PC-9 (cell line): ENCODE measurements around the gene DNAJC12. TPM values are rescaled to one million over a fixed set of nuclear protein-coding genes. Genes with fewer than 3 reads are reported as not detected.

ENCODE experiments used
- BruUV-seq: library from RNA; stranded (reverse); fragments of 400-500 nt; replicated peaks from 2 replicates; lab custom pipeline; 2021; lab: Mats Ljungman, UMichigan
- CTCF ChIA-PET: fragments of 300-600 bp; sonication (Branson Sonifier 250); formaldehyde crosslinking; loops from one replicate; lab custom pipeline; 2022; ENCODE audit warnings: antibody characterized with exemption; lab: Charles Lee
- POLR2A ChIA-PET: fragments of 300-600 bp; sonication (Branson Sonifier 250); formaldehyde crosslinking; loops from one replicate; lab custom pipeline; 2022; ENCODE audit warnings: antibody characterized with exemption; ENCODE audit not compliant: unreplicated experiment; lab: Charles Lee
- DNase-seq, 2 experiments: peaks; one replicate each; pipeline versions ENCODE4 v3.0.0 to v3.0.0-alpha.2; 2015 to 2022; ENCODE audit warnings: mixed read lengths in 1 of 2
- H2AFZ ChIP-seq: fragments of 200-600 bp; sonication (generic); 2 replicates; pipeline ENCODE4 v1.8.1; 2017; ENCODE audit warnings: antibody characterized with exemption
- H3F3A ChIP-seq: fragments of 200-600 bp; sonication (generic); 2 replicates; pipeline ENCODE4 v1.8.1; 2017; ENCODE audit warnings: antibody characterized with exemption, mild to moderate bottlenecking, low read depth; ENCODE audit not compliant: insufficient read depth
- H3K27ac ChIP-seq: fragments of 200-600 bp; sonication (generic); 2 replicates; pipeline ENCODE4 v1.6.1; 2016; ENCODE audit warnings: mixed run types
- H3K27me3 ChIP-seq: fragments of 200-600 bp; sonication (generic); 2 replicates; pipeline ENCODE4 v1.6.1; 2016; ENCODE audit warnings: low read depth, mixed run types; ENCODE audit not compliant: insufficient read depth
- H3K36me3 ChIP-seq: fragments of 200-600 bp; sonication (generic); 2 replicates; pipeline ENCODE4 v1.6.1; 2016; ENCODE audit warnings: low read depth, mixed run types
- H3K4me1 ChIP-seq: fragments of 200-600 bp; sonication (generic); replicated peaks from 2 replicates; pipeline ENCODE4 v1.6.1; 2016; ENCODE audit warnings: mixed run types; ENCODE audit not compliant: insufficient read depth
- H3K4me2 ChIP-seq: fragments of 200-600 bp; sonication (generic); 2 replicates; pipeline ENCODE4 v1.6.1; 2017; ENCODE audit warnings: mixed run types
- H3K4me3 ChIP-seq: fragments of 200-600 bp; sonication (generic); 2 replicates; pipeline ENCODE4 v1.6.1; 2016; ENCODE audit warnings: mixed run types
- H3K79me2 ChIP-seq: fragments of 200-600 bp; sonication (generic); 2 replicates; pipeline ENCODE4 v1.6.1; 2017; ENCODE audit warnings: low read depth, mixed run types
- H3K9me2 ChIP-seq: fragments of 200-600 bp; sonication (generic); 2 replicates; pipeline ENCODE4 v1.8.1; 2017; ENCODE audit warnings: mild to moderate bottlenecking; ENCODE audit not compliant: insufficient read depth
- H3K9me3 ChIP-seq: fragments of 200-600 bp; sonication (generic); 2 replicates; pipeline ENCODE4 v1.8.1; 2016; ENCODE audit warnings: low read depth; ENCODE audit not compliant: insufficient read depth
- H4K20me1 ChIP-seq: fragments of 200-600 bp; sonication (generic); 2 replicates; pipeline ENCODE4 v1.8.1; 2017; ENCODE audit not compliant: insufficient read depth
- CTCF ChIP-seq: fragments of 200-600 bp; sonication (generic); conservative IDR thresholded peaks from 2 replicates; pipeline ENCODE4 v1.6.1; 2017; ENCODE audit warnings: mixed run types, antibody characterized with exemption, mild to moderate bottlenecking, moderate library complexity
- EZH2 ChIP-seq: fragments of 200-600 bp; sonication (generic); IDR thresholded peaks from 2 replicates; pipeline ENCODE4 v1.8.0; 2017; ENCODE audit warnings: antibody characterized with exemption, low read depth
- intact Hi-C: fragments of 100-400 bp; cut with micrococcal nuclease; formaldehyde crosslinking; loops from one replicate; pipeline ENCODE4 v1.10.0; 2022; ENCODE audit not compliant: unreplicated experiment
- total RNA-seq: library from RNA; stranded (reverse); gene quantifications from 2 replicates; pipeline ENCODE4 v1.2.3, GENCODE V29; 2021

DNAJC12 gene
- total RNA-seq, 1 experiment from 2014 or later: 0.33 TPM

GRCh38 chr10:67858971-67859370 is 21.0 kb upstream of the DNAJC12 start:
- Histone ChIP-seq H3K27ac (no peak overlapping the region), H3K9me3 (no peaks in the 10 kb centered on the region), H3F3A (no peaks in the 10 kb centered on the region), H3K4me2 (no peak overlapping the region), H4K20me1 (no peaks in the 10 kb centered on the region), H3K9me2 (no peaks in the 10 kb centered on the region), H3K4me1 (no peaks in the 10 kb centered on the region), H3K27me3 (no peaks in the 10 kb centered on the region), H3K4me3 (no peak overlapping the region), H3K79me2 (no peaks in the 10 kb centered on the region), H2AFZ (no peak overlapping the region), H3K36me3 (no peaks in the 10 kb centered on the region)
- intact Hi-C loops: loop anchor here (10.0 kb wide), 2 partner anchors 166 to 476 kb away; partner anchors contain the start of genes HNRNPH3 and PBLD
- no TSS peak for BruUV-seq
- ChIA-PET CTCF (interaction anchor here (0.6 kb wide), 1 partner anchor 476 kb away, joined by 4 read pairs; no protein-coding TSS in a partner anchor), POLR2A (interaction anchor here (0.6 kb wide), 1 partner anchor 12 kb away, joined by 6 read pairs; no protein-coding TSS in a partner anchor)
- no peak for DNase-seq
- no peak for TF ChIP-seq EZH2
- TF ChIP-seq CTCF: no peak

- Histone ChIP-seq H3K79me2 (0 out of 2 replicates have a peak, but pooled peaks cover 5% of the 10 kb centered on the region), H3F3A (peaks cover 15% of the 10 kb centered on the region; the same call in 1 of the 2 replicates), H3K36me3 (no peaks in the 10 kb centered on the region), H2AFZ (no peak overlapping the region), H3K9me2 (no peaks in the 10 kb centered on the region), H3K27me3 (no peaks in the 10 kb centered on the region), H3K9me3 (no peaks in the 10 kb centered on the region), H4K20me1 (no peaks in the 10 kb centered on the region), H3K27ac (no peak overlapping the region), H3K4me1 (peaks cover 5% of the 10 kb centered on the region), H3K4me3 (no peak overlapping the region), H3K4me2 (no peak overlapping the region)
- CTCF ChIA-PET: interaction anchor here (0.6 kb wide), 1 partner anchor 48 kb away, joined by 3 read pairs; no protein-coding TSS in a partner anchor
- POLR2A ChIA-PET: no interaction called here
- TF ChIP-seq EZH2 (no peak), CTCF (no peak)
- BruUV-seq: no TSS peak
- intact Hi-C loops: loop anchor here (10.0 kb wide), 2 partner anchors 171 to 481 kb away; partner anchors contain the start of genes HNRNPH3 and PBLD
- no peak for DNase-seq
Measured at GRCh38 chr10:67853512-67853911, 15.5 kb upstream of the DNAJC12 start.

- no peaks in the 10 kb centered on the region for H3K36me3 ChIP-seq
- H3K4me2 ChIP-seq: no peak overlapping the region
- H3K9me3 ChIP-seq: no peaks in the 10 kb centered on the region
- intact Hi-C loops: loop anchor here (10.0 kb wide), 2 partner anchors 172 to 482 kb away; partner anchors contain the start of genes HNRNPH3 and PBLD
- BruUV-seq: no TSS peak
- H3K27ac ChIP-seq: no peak overlapping the region
- H3K79me2 ChIP-seq: 0 out of 2 replicates have a peak, but pooled peaks cover 5% of the 10 kb centered on the region
- H3F3A ChIP-seq: peaks cover 15% of the 10 kb centered on the region; the same call in 1 of the 2 replicates
- no peak overlapping the region for H2AFZ ChIP-seq
- no peaks in the 10 kb centered on the region for H3K9me2 ChIP-seq
- ChIA-PET POLR2A (no interaction called here), CTCF (interaction anchor here (0.6 kb wide), 1 partner anchor 49 kb away, joined by 3 read pairs; no protein-coding TSS in a partner anchor)
- TF ChIP-seq EZH2 (no peak), CTCF (no peak)
- H3K27me3 ChIP-seq: no peaks in the 10 kb centered on the region
- H4K20me1 ChIP-seq: no peaks in the 10 kb centered on the region
- DNase-seq: no peak
- no peak overlapping the region for H3K4me3 ChIP-seq
- peaks cover 5% of the 10 kb centered on the region for H3K4me1 ChIP-seq
Measured at GRCh38 chr10:67852761-67853160, 14.8 kb upstream of the DNAJC12 start.
